Liver (tissue), 3 donors: ENCODE data around the gene SCARF1.

Experiments
- FOXA1 ChIP-seq: IDR thresholded peaks from 2 replicates; pipeline ENCODE4 v1.6.1; 2016; ENCODE audit warnings: antibody characterized with exemption
- HNF4G ChIP-seq: IDR thresholded peaks from 2 replicates; pipeline ENCODE4 v1.6.1; 2016; ENCODE audit warnings: antibody characterized with exemption
- RAD21 ChIP-seq, 2 donors: IDR thresholded peaks; 2 replicates each; pipeline ENCODE4 v1.6.1; 2016; ENCODE audit warnings: antibody characterized with exemption in 2 of 2, mild to moderate bottlenecking in 2 of 2
- SP1 ChIP-seq: IDR thresholded peaks from 2 replicates; pipeline ENCODE4 v1.6.1; 2018; ENCODE audit warnings: antibody characterized with exemption, mild to moderate bottlenecking
- YY1 ChIP-seq: IDR thresholded peaks from 2 replicates; pipeline ENCODE4 v1.6.1; 2016; ENCODE audit warnings: antibody characterized with exemption, mild to moderate bottlenecking
- TF ChIP-seq, protein P1 (sequence below): fragments of 150-350 bp; IDR thresholded peaks from 2 replicates; pipeline ENCODE4 v1.5.1; 2017; ENCODE audit warnings: improper control_type of control experiment, low read depth, low read length; ENCODE audit not compliant: missing input control
- TF ChIP-seq, protein P2 (sequence below): IDR thresholded peaks from 2 replicates; pipeline ENCODE4 v1.6.1; 2016; ENCODE audit warnings: antibody characterized with exemption, mild to moderate bottlenecking
- TF ChIP-seq, protein P3 (sequence below): IDR thresholded peaks from 2 replicates; pipeline ENCODE4 v1.6.1; 2016; ENCODE audit warnings: antibody characterized with exemption
- TF ChIP-seq, protein P4 (sequence below): IDR thresholded peaks from 2 replicates; pipeline ENCODE4 v1.6.1; 2016; ENCODE audit warnings: antibody characterized with exemption
- donor health status: healthy.
- donor health status: healthy.

DNA sequence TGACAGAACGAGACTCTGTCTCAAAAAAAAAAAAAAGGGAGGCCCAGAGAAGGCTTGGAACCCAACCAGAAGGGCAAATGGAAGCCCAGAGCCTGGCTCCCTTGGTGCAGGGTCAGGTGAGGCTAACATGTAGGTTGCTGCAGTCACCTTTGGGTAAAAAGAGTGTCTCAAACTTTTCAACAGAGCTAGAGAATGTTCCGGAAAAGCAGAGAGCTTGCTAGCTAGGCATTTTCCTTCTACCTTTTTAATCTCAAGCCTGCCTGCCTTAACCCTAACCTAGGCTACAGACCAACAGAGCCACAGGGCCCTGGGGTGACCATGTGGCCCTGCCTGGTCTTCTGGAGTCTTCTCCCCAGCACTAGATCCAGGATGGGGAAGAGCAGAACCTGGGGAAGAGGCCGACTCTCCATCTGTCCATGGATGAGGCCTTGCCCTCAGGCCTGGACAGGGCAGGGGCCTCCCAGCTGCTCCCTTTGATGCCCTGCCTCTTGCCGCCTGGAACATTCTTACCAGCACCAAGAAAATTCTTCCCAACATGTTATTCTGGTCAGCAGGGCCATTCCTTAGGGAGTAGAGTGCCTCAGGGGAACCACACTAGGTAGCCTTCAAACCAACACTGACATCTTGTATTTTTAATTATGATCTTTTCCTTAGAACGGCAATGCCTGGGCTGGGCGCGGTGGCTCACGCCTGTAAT, 47.0 kb downstream of the SCARF1 start:
- TF ChIP-seq, protein P1, sequence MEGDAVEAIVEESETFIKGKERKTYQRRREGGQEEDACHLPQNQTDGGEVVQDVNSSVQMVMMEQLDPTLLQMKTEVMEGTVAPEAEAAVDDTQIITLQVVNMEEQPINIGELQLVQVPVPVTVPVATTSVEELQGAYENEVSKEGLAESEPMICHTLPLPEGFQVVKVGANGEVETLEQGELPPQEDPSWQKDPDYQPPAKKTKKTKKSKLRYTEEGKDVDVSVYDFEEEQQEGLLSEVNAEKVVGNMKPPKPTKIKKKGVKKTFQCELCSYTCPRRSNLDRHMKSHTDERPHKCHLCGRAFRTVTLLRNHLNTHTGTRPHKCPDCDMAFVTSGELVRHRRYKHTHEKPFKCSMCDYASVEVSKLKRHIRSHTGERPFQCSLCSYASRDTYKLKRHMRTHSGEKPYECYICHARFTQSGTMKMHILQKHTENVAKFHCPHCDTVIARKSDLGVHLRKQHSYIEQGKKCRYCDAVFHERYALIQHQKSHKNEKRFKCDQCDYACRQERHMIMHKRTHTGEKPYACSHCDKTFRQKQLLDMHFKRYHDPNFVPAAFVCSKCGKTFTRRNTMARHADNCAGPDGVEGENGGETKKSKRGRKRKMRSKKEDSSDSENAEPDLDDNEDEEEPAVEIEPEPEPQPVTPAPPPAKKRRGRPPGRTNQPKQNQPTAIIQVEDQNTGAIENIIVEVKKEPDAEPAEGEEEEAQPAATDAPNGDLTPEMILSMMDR: no peak
- TF ChIP-seq RAD21 (IDR thresholded peaks at IDR 0.05) (no peak), FOXA1 (no peak), YY1 (no peak), SP1 (no peak), HNF4G (no peak)
- TF ChIP-seq, protein P2, sequence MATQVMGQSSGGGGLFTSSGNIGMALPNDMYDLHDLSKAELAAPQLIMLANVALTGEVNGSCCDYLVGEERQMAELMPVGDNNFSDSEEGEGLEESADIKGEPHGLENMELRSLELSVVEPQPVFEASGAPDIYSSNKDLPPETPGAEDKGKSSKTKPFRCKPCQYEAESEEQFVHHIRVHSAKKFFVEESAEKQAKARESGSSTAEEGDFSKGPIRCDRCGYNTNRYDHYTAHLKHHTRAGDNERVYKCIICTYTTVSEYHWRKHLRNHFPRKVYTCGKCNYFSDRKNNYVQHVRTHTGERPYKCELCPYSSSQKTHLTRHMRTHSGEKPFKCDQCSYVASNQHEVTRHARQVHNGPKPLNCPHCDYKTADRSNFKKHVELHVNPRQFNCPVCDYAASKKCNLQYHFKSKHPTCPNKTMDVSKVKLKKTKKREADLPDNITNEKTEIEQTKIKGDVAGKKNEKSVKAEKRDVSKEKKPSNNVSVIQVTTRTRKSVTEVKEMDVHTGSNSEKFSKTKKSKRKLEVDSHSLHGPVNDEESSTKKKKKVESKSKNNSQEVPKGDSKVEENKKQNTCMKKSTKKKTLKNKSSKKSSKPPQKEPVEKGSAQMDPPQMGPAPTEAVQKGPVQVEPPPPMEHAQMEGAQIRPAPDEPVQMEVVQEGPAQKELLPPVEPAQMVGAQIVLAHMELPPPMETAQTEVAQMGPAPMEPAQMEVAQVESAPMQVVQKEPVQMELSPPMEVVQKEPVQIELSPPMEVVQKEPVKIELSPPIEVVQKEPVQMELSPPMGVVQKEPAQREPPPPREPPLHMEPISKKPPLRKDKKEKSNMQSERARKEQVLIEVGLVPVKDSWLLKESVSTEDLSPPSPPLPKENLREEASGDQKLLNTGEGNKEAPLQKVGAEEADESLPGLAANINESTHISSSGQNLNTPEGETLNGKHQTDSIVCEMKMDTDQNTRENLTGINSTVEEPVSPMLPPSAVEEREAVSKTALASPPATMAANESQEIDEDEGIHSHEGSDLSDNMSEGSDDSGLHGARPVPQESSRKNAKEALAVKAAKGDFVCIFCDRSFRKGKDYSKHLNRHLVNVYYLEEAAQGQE: no peak
- TF ChIP-seq, protein P3, sequence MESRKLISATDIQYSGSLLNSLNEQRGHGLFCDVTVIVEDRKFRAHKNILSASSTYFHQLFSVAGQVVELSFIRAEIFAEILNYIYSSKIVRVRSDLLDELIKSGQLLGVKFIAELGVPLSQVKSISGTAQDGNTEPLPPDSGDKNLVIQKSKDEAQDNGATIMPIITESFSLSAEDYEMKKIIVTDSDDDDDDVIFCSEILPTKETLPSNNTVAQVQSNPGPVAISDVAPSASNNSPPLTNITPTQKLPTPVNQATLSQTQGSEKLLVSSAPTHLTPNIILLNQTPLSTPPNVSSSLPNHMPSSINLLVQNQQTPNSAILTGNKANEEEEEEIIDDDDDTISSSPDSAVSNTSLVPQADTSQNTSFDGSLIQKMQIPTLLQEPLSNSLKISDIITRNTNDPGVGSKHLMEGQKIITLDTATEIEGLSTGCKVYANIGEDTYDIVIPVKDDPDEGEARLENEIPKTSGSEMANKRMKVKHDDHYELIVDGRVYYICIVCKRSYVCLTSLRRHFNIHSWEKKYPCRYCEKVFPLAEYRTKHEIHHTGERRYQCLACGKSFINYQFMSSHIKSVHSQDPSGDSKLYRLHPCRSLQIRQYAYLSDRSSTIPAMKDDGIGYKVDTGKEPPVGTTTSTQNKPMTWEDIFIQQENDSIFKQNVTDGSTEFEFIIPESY: no peak
- TF ChIP-seq, protein P4, sequence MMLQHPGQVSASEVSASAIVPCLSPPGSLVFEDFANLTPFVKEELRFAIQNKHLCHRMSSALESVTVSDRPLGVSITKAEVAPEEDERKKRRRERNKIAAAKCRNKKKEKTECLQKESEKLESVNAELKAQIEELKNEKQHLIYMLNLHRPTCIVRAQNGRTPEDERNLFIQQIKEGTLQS: no peak
